Body of pancreas (tissue), 4 donors: Measurements from ENCODE around the gene MEOX1.

Experiments used
- CTCF ChIP-seq, 7 experiments: fragments of 450-650 bp in 4 of 7; fragments of 200-600 bp in 3 of 7; sonication (generic) in 3 of 7; IDR thresholded peaks; one replicate each; pipeline ENCODE4 v1.5.1; 2016 to 2019; ENCODE audit warnings: antibody characterized with exemption in 7 of 7
- POLR2A ChIP-seq, 3 donors: fragments of 450-650 bp; IDR thresholded peaks; one replicate each; pipeline ENCODE4 v1.6.1; 2016; ENCODE audit warnings: antibody characterized with exemption in 3 of 3, mild to moderate bottlenecking in 2 of 3

GRCh38 chr17:43659823-43660617 lies 1.7 kb downstream of the MEOX1 start:
- TF ChIP-seq CTCF (IDR thresholded peaks at IDR 0.05): no peak
- no peak for TF ChIP-seq POLR2A (IDR thresholded peaks at IDR 0.05)
